C4-2B (cell line): ENCODE data around the gene C19orf67.

Source experiments
- H3K27ac ChIP-seq: fragments of 450-650 bp; 2 replicates; pipeline ENCODE4 v1.5.1; 2017
- ZFX ChIP-seq: fragments of 450-650 bp; IDR thresholded peaks from 2 replicates; pipeline ENCODE4 v1.6.1; 2017
- TF ChIP-seq, protein P1 (sequence below): fragments of 450-650 bp; conservative IDR thresholded peaks from 2 replicates; pipeline ENCODE4 v1.5.1; 2017; ENCODE audit warnings: mild to moderate bottlenecking

The C19orf67 gene

DNA sequence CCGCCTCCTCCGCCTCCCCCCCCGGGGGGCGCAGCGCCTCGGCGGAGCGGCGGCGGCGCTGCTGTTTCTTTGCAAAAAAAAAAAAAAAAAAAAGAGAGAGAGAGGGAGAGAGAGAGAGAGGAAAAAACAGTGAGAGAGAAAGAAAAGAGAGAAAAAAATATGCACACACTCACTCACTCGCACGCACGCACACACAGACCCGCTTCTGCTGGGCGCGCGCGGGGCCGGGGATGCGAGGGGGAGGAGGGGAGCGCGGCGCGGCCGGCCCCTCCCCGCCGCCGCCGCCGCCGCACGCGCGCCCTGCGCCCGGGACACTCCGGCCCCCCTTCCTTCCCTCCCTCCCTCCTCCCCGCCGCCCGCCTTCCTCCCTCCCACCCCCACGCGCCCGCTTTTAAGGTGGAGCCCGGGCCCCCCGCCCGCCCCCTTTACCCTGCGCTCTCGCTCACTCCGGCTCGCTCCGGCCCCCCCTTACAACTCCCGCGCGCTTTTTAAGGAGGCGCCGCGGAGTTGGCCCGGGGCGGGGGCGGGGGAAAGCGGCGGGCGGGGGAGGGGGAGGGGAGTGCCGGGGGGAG lies 5.0 kb upstream of the C19orf67 start, which contains the start of gene SAMD1:
TSS of gene SAMD1 (minus strand) at position 243 of the 572 bp plus-strand sequence.
- peak within 1 kb of the TSS; percentile 93 for H3K27ac ChIP-seq
- no peak for TF ChIP-seq ZFX
- TF ChIP-seq, protein P1, sequence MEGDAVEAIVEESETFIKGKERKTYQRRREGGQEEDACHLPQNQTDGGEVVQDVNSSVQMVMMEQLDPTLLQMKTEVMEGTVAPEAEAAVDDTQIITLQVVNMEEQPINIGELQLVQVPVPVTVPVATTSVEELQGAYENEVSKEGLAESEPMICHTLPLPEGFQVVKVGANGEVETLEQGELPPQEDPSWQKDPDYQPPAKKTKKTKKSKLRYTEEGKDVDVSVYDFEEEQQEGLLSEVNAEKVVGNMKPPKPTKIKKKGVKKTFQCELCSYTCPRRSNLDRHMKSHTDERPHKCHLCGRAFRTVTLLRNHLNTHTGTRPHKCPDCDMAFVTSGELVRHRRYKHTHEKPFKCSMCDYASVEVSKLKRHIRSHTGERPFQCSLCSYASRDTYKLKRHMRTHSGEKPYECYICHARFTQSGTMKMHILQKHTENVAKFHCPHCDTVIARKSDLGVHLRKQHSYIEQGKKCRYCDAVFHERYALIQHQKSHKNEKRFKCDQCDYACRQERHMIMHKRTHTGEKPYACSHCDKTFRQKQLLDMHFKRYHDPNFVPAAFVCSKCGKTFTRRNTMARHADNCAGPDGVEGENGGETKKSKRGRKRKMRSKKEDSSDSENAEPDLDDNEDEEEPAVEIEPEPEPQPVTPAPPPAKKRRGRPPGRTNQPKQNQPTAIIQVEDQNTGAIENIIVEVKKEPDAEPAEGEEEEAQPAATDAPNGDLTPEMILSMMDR = no peak

DNA sequence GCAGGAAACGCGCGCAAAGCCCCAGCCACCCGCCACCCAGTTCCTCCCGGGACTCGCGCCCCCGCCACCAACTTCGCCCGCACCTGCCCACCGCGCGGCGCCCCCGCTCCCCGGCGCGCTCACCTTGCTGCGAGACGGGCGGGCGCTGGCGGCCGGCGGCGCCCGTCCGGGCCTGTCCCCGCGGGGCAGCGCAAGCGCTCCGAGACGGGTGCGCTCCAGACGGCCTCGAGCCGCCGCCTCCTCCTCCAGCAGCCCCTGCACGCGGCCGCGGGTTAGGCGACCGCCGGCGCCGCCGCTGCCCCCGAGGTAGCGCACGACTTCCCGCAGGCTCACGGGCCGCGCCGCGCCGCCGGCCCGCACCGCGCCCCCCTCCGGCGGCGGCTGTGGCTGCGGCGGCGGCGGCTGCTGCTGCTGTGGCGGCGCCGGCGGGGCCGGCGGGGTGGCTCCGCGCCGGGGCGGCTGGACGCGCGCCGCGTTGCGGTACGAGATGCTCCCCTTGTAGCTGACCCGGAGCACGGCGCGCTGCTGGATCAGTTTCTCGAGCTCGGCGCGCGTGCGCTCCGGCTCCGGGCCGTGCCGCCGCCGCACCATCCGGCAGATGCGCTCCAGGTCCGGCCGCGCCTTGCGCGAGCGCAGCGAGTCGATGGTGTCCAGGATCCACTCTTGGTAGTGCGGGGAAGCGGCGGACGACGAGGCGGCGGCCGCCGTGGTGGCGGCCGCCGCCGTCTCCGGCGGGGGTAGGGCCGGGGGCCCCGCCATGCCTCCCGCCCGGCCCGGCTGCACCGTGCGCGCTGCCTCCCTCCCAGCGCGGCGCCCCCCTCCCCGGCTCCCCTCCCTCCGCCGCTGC lies 4.3 kb upstream of the C19orf67 start:
- TF ChIP-seq ZFX = no peak
- TF ChIP-seq, protein P1 = no peak
- peak overlapping the region; percentile 93 for H3K27ac ChIP-seq

GRCh38 chr19:14089412-14089661 lies 3.8 kb upstream of the C19orf67 start:
- no peak for TF ChIP-seq ZFX
- TF ChIP-seq, protein P1 = no peak
- peak overlapping the region; percentile 93 for H3K27ac ChIP-seq

- TF ChIP-seq, protein P1 = no peak
- TF ChIP-seq ZFX = no peak
- H3K27ac ChIP-seq = no peak overlapping the region
Observed at GRCh38 chr19:14088634-14089411, 3.2 kb upstream of the C19orf67 start.

DNA sequence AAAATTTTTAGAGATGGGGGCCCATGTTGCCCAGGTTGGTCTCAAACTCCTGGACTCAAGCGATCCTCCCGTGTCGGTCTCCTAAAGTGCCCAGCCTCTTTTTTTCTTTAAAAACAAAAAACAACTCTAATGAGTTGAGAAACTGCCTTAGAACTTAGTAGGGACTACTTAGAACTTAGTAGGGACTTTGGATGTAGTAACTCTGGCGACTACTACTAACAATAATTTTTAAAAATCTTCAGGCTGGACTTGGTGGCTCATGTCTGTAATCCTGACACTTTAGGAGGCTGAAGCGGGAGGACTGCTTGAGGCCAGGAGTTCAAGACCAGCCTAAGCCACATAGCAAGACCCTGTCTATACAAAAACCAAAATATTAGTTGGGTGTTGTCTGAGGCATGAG lies 515 bp upstream of the C19orf67 start:
- TF ChIP-seq ZFX = no peak
- TF ChIP-seq, protein P1 = no peak
- no peak overlapping the region for H3K27ac ChIP-seq

GRCh38 chr19:14082675-14082960 lies 3.0 kb downstream of the C19orf67 start:
- no peak for TF ChIP-seq ZFX
- TF ChIP-seq, protein P1 = no peak
- H3K27ac ChIP-seq = no peak overlapping the region; the same call in 1 of the 2 replicates
